SK-N-SH (cell line): Measurements from ENCODE around the gene ELOVL1.

ENCODE experiments used
- CTCF ChIP-seq: fragments of 200-600 bp; sonication (generic); IDR thresholded peaks from 2 replicates; pipeline ENCODE4 v1.6.1; 2017; ENCODE audit warnings: antibody characterized with exemption, mild to moderate bottlenecking, moderate library complexity
- EP300 ChIP-seq, 2 experiments: IDR thresholded peaks; 2 replicates each; pipeline versions ENCODE4 v1.4.0 to v1.6.1; 2012; ENCODE audit warnings: borderline replicate concordance in 1 of 2, low read depth in 1 of 2, low read length in 1 of 2
- EZH2phosphoT487 ChIP-seq: fragments of 200-600 bp; sonication (generic); IDR thresholded peaks from 2 replicates; pipeline ENCODE4 v1.6.1; 2017; ENCODE audit warnings: low read depth, mixed run types, mild to moderate bottlenecking, antibody characterized with exemption, moderate library complexity, borderline replicate concordance
- NFIC ChIP-seq: IDR thresholded peaks from 2 replicates; pipeline ENCODE4 v1.4.0; 2012; ENCODE audit warnings: borderline replicate concordance
- NRF1 ChIP-seq: IDR thresholded peaks from 2 replicates; pipeline ENCODE4 v1.6.1; 2012; ENCODE audit warnings: low read depth, mild to moderate bottlenecking, low read length
- POLR2AphosphoS5 ChIP-seq: IDR thresholded peaks from 2 replicates; pipeline ENCODE4 v1.6.1; 2012; ENCODE audit warnings: low read depth, low read length
- USF1 ChIP-seq: IDR thresholded peaks from 2 replicates; pipeline ENCODE4 v1.4.0; 2012; ENCODE audit warnings: low read depth, borderline replicate concordance

GRCh38 chr1:43354471-43354870 lies 13.3 kb downstream of the ELOVL1 start:
- TF ChIP-seq CTCF (no peak), NRF1 (no peak), NFIC (no peak), EP300 (IDR thresholded peaks at IDR 0.05; ENCODE audit: borderline replicate concordance in 1 of 2, low read depth in 1 of 2, low read length in 1 of 2) (no peak), USF1 (no peak), EZH2phosphoT487 (no peak), POLR2AphosphoS5 (no peak)
